ENCODE data around the gene GH1.
"Not testable (repeated sequence)": the region's sequence is repeated elsewhere in the genome, so short reads cannot be mapped to it uniquely, and the experiment has no call there.

Gene GH1

GRCh38 chr17:63892316-63893037 lies 26.2 kb downstream of the GH1 start:
- in situ Hi-C loops (cut with HindIII; ENCODE audit: low sequenced_read_pairs); DNase-seq (ENCODE audit: low read depth); H3K4me3 ChIP-seq (ENCODE audit: low read depth, low read length): not testable (repeated sequence)

GRCh38 chr17:63889026-63889848 lies 29.4 kb downstream of the GH1 start:
- TF ChIP-seq CTCF (IDR thresholded peaks at IDR 0.05; ENCODE audit: low read depth, low read length, missing control alignments): peak; percentile 46
- H3K4me3 ChIP-seq (ENCODE audit: low read depth, low read length); in situ Hi-C loops (cut with HindIII; ENCODE audit: low sequenced_read_pairs); DNase-seq (ENCODE audit: low read depth): not testable (repeated sequence)

DNA sequence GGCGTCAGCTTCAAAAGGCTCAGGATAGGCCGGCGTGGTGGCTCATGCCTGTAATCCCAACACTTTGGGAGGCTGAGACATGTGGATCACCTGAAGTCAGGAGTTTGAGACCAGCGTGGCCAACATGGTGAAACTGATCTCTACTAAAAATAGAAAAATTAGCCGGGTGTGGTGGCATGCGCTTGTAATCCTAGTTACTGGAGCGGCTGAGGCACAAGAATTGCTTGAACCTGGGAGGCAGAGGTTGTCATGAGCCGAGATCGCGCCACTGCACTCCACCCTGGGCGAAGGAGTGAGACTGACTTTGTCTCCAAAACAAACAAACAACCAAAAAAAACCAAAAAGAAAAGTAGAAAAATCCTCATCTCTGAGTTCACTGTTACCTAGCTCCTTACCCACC lies 33.5 kb downstream of the GH1 start:
- DNase-seq (ENCODE audit: low read depth); in situ Hi-C loops (cut with HindIII; ENCODE audit: low sequenced_read_pairs); H3K4me3 ChIP-seq (ENCODE audit: low read depth, low read length): not testable (repeated sequence)

GRCh38 chr17:63882626-63883126 lies 36.0 kb downstream of the GH1 start:
- DNase-seq (ENCODE audit: low read depth); H3K4me3 ChIP-seq (ENCODE audit: low read depth, low read length); in situ Hi-C loops (cut with HindIII; ENCODE audit: low sequenced_read_pairs): not testable (repeated sequence)

- H3K4me3 ChIP-seq (ENCODE audit: low read depth, low read length): no peak within 1 kb of the TSS
- DNase-seq (ENCODE audit: low read depth): peak; percentile 13
- in situ Hi-C loops (cut with HindIII; ENCODE audit: low sequenced_read_pairs): no loop called here
- TF ChIP-seq CTCF (IDR thresholded peaks at IDR 0.05; ENCODE audit: low read depth, low read length, missing control alignments): peak; percentile 68
These were observed 36.6 kb downstream of the GH1 start, which contains the start of gene GH2 for GRCh38 chr17:63881935-63882601. GH2 (minus strand) TSS chr17:63881944; CDS start chr17:63881801, 143 bp downstream.

DNA sequence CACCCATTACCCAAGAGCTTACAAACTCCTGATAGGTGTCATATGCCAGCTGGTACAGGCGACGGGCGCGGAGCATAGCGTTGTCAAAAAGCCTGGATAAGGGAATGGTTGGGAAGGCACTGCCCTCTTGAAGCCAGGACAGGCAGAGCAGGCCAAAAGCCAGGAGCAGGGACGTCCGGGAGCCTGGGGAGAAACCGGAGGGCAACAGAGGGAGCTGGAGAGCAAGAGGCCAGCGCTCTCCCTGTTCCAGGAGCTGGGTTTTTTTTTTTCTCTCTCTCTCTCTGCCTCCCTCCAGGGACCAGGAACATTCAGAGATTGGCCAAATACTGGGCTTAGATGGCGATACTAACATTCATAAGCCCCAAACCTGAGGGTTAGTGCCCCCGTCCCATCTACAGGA lies 37.3 kb downstream of the GH1 start:
- H3K4me3 ChIP-seq (ENCODE audit: low read depth, low read length); in situ Hi-C loops (cut with HindIII; ENCODE audit: low sequenced_read_pairs); DNase-seq (ENCODE audit: low read depth): not testable (repeated sequence)

DNA sequence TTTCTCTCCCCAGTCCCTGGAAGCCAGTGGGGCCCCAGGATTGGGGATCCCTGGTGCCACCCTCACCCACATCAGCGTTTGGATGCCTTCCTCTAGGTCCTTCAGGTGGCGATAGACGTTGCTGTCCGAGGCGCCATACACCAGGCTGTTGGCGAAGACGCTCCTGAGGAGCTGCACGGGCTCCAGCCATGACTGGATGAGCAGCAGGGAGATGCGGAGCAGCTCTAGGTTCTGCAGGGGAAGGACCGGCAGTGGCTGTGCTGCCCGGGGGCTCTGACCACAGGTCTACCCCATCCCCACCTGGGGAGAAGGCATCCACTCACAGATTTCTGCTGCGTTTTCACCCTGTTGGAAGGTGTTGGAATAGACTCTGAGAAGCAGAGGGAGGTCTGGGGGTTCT lies 37.9 kb downstream of the GH1 start:
- in situ Hi-C loops (cut with HindIII; ENCODE audit: low sequenced_read_pairs): no loop called here
- DNase-seq (ENCODE audit: low read depth): no peak
- TF ChIP-seq CTCF (IDR thresholded peaks at IDR 0.05; ENCODE audit: low read depth, low read length, missing control alignments): no peak
- H3K4me3 ChIP-seq (ENCODE audit: low read depth, low read length): no peak overlapping the region

- H3K4me3 ChIP-seq (ENCODE audit: low read depth, low read length); DNase-seq (ENCODE audit: low read depth); in situ Hi-C loops (cut with HindIII; ENCODE audit: low sequenced_read_pairs): not testable (repeated sequence)
These were observed 40.2 kb downstream of the GH1 start for GRCh38 chr17:63878413-63878812.

- H3K4me3 ChIP-seq (ENCODE audit: low read depth, low read length); DNase-seq (ENCODE audit: low read depth); in situ Hi-C loops (cut with HindIII; ENCODE audit: low sequenced_read_pairs): not testable (repeated sequence)
These were observed 43.9 kb downstream of the GH1 start for GRCh38 chr17:63874693-63875092.

DNA sequence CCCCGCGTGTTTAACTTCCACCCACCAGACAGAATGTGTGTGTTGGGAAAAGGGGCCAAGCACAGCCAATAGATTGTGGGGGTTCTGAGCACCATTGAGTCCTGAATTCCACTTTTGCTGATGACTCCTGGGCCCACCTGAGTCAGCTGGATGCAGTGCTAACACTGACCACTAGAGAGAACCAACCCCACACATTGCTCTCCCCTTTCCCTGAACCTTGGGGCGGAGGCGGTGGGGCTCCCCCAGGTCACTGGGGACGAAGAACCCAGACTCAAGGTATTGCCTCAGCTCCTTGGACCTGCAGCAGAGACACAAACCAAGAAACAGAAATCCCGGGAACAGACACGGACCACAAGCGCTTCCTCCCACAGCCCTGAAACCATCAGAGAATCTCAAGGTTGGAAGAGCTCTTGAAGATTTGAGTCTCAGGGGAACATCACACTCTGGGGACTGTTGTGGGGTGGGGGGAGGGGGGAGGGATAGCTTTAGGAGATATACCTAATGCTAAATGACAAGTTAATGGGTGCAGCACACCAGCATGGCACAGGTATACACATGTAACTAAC lies 44.5 kb downstream of the GH1 start:
- in situ Hi-C loops (cut with HindIII; ENCODE audit: low sequenced_read_pairs); H3K4me3 ChIP-seq (ENCODE audit: low read depth, low read length); DNase-seq (ENCODE audit: low read depth): not testable (repeated sequence)

- DNase-seq (ENCODE audit: low read depth); H3K4me3 ChIP-seq (ENCODE audit: low read depth, low read length); in situ Hi-C loops (cut with HindIII; ENCODE audit: low sequenced_read_pairs): not testable (repeated sequence)
These were observed 45.1 kb downstream of the GH1 start, which contains the start of gene CSH2 for GRCh38 chr17:63873577-63873976. CSH2 (minus strand) TSS chr17:63873677; CDS start chr17:63873614, 63 bp downstream.

- H3K4me3 ChIP-seq (ENCODE audit: low read depth, low read length); DNase-seq (ENCODE audit: low read depth); in situ Hi-C loops (cut with HindIII; ENCODE audit: low sequenced_read_pairs): not testable (repeated sequence)
These were observed 46.8 kb downstream of the GH1 start for GRCh38 chr17:63871646-63872365.
